Gastroesophageal sphincter (tissue), 4 donors: Measurements from ENCODE around the gene DOCK2. TPM values are rescaled to one million over a fixed set of nuclear protein-coding genes. Genes with fewer than 3 reads are reported as not detected.

ENCODE experiments used
- ATAC-seq: fragments of 150-250 bp; one replicate; pipeline ENCODE4 v1.9.1; 2016; ENCODE audit warnings: mild to moderate bottlenecking, moderate library complexity
- H3K27ac ChIP-seq, 4 donors: fragments of 200-600 bp; sonication (generic) in 3 of 4; 1 replicate in 3 of 4; 2 replicates in 1 of 4; pipeline ENCODE4 v1.5.1; 2016 to 2019
- H3K27me3 ChIP-seq: fragments of 200-600 bp; sonication (generic); one replicate; pipeline ENCODE4 v1.5.1; 2019
- H3K36me3 ChIP-seq, 2 donors: fragments of 200-600 bp; sonication (generic); one replicate each; pipeline ENCODE4 v1.5.1; 2019; ENCODE audit warnings: control low read depth in 1 of 2
- H3K4me1 ChIP-seq, 3 donors: fragments of 200-600 bp; sonication (generic); 1 replicate in 2 of 3; 2 replicates in 1 of 3; pipeline ENCODE4 v1.5.1; 2016 to 2019; ENCODE audit warnings: control low read depth in 2 of 3
- H3K4me3 ChIP-seq, 2 donors: fragments of 200-600 bp; sonication (generic); one replicate each; pipeline ENCODE4 v1.5.1; 2019; ENCODE audit warnings: mild to moderate bottlenecking in 1 of 2, moderate library complexity in 1 of 2
- H3K9me3 ChIP-seq, 3 donors: fragments of 200-600 bp; sonication (generic); one replicate each; pipeline ENCODE4 v1.5.1; 2017 to 2019; ENCODE audit warnings: control low read depth in 2 of 3
- EP300 ChIP-seq: sonication (generic); formaldehyde crosslinking; IDR thresholded peaks from one replicate; pipeline ENCODE4 v1.6.1; 2017; ENCODE audit warnings: antibody characterized with exemption, mild to moderate bottlenecking
- POLR2A ChIP-seq, 2 donors: fragments of 450-650 bp; IDR thresholded peaks; one replicate each; pipeline ENCODE4 v1.6.1; 2017; ENCODE audit warnings: antibody characterized with exemption in 2 of 2, mild to moderate bottlenecking in 2 of 2, moderate library complexity in 1 of 2
- POLR2AphosphoS5 ChIP-seq: sonication (generic); formaldehyde crosslinking; IDR thresholded peaks from one replicate; pipeline ENCODE4 v1.6.1; 2017; ENCODE audit warnings: antibody characterized with exemption
- WGBS, 2 donors: methylation state at CpG; one replicate each; pipeline ENCODE4 v1.1.5; 2018; ENCODE audit warnings: low coverage in 1 of 2; 5-methylcytosine and 5-hydroxymethylcytosine counted together
- total RNA-seq, 4 donors: library from RNA; depleted of rRNA; stranded (reverse); fragments of >200 nt; gene quantifications; one replicate each; pipeline ENCODE4 v1.1.0, GENCODE V29; 2016
- TF ChIP-seq, protein P1 (sequence below), 4 experiments: fragments of 200-600 bp in 2 of 4; fragments of 450-650 bp in 2 of 4; sonication (generic) in 1 of 4; IDR thresholded peaks; one replicate each; pipeline ENCODE4 v1.5.1; 2017 to 2019; ENCODE audit warnings: antibody characterized with exemption in 4 of 4, mild to moderate bottlenecking in 2 of 4, moderate library complexity in 2 of 4

DOCK2 gene
- total RNA-seq, 4 donors from 2014 or later = 9.3 to 20.6 (median 11.8) TPM

DNA sequence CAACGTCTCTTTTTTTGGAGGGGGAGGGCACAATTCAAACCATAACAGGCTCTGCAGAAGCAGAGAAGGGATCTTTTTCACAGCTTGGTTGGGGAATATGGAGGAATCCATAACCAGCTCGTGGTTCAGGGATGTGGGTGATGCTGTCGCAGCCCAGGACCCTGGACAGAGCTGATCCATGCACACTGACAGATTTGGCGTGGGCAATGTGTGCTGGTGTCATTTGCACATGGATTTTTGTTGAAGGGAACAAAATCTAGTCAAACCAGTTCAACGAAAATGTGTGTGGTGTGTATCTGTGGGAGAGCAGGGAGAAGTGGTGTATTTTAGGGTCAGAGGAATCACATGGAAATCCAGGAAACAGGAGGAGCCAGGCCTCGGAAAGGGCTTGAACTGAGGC is 4.2 kb downstream of the DOCK2 start:
- Histone ChIP-seq H3K36me3 (no peaks in the 10 kb centered on the region), H3K4me1 (peaks cover 0 to 8% (median 0%) of the 10 kb centered on the region in 3 donors), H3K27me3 (peaks cover 22% of the 10 kb centered on the region), H3K27ac (no peak overlapping the region), H3K9me3 (peaks cover 0 to 14% (median 0%) of the 10 kb centered on the region in 3 donors), H3K4me3 (no peak overlapping the region)
- WGBS, 2 donors = 22 to 32% methylated on average over 3 to 5 of the region's 6 CpGs
- no peak for ATAC-seq
- no peak for TF ChIP-seq EP300
- TF ChIP-seq, protein P1, sequence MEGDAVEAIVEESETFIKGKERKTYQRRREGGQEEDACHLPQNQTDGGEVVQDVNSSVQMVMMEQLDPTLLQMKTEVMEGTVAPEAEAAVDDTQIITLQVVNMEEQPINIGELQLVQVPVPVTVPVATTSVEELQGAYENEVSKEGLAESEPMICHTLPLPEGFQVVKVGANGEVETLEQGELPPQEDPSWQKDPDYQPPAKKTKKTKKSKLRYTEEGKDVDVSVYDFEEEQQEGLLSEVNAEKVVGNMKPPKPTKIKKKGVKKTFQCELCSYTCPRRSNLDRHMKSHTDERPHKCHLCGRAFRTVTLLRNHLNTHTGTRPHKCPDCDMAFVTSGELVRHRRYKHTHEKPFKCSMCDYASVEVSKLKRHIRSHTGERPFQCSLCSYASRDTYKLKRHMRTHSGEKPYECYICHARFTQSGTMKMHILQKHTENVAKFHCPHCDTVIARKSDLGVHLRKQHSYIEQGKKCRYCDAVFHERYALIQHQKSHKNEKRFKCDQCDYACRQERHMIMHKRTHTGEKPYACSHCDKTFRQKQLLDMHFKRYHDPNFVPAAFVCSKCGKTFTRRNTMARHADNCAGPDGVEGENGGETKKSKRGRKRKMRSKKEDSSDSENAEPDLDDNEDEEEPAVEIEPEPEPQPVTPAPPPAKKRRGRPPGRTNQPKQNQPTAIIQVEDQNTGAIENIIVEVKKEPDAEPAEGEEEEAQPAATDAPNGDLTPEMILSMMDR (IDR thresholded peaks at IDR 0.05) = no peak
- TF ChIP-seq POLR2A (IDR thresholded peaks at IDR 0.05) = no peak
- no peak for TF ChIP-seq POLR2AphosphoS5

DNA sequence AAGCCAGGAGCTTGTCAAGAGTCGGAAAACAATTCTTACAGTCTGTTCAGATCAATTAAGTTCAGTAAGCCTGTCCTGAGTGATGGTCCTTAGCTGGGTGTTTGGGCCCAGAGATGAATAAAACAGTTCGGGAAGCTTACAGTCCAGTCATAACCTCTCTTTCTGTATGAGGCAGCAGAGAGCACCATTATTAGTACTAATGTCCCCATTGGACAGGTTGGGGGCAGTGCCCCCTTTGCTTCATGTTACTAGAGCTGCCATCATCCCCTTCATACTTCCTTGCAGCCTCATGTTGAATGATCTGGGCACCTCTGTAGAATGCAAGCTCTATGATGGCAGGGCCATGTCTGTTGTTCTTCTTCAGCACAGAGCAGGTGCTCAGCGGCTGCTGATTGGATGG is 9.8 kb downstream of the DOCK2 start:
- peaks cover 10% of the 10 kb centered on the region for H3K27me3 ChIP-seq
- H3K4me3 ChIP-seq = no peak overlapping the region
- H3K4me1 ChIP-seq = peaks cover 0 to 3% (median 0%) of the 10 kb centered on the region in 3 donors
- H3K27ac ChIP-seq = no peak overlapping the region
- no peak for ATAC-seq
- H3K36me3 ChIP-seq = no peaks in the 10 kb centered on the region
- WGBS, 2 donors = 79 to 82% methylated on average over 2 of the region's 3 CpGs
- H3K9me3 ChIP-seq = no peaks in the 10 kb centered on the region
- no peak for TF ChIP-seq POLR2AphosphoS5
- TF ChIP-seq POLR2A (IDR thresholded peaks at IDR 0.05) = no peak
- TF ChIP-seq, protein P1 (IDR thresholded peaks at IDR 0.05) = no peak
- no peak for TF ChIP-seq EP300

DNA sequence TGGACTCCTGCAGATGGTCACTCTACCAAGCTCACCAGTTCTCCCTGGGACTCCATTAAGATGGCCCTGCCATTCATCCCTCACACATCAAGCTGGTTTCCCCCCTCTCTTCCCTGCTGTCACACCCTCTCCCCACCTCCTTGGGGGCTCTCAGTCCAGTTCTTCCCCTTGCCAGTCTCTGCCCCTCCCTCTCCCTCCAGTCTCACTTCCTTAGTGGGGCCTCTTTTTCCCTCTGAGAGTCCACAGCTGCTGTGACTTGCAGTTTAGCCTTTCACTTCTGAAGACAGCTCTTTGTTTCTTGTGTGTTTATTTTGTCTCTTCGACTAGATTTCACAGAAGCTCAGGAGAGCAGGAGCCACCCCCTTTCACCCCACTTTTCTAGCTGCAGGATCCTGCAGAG is 10.5 kb downstream of the DOCK2 start:
- peaks cover 10% of the 10 kb centered on the region for H3K27me3 ChIP-seq
- 8% methylated on average over 1 of the region's 1 CpG; no CpG with 5 or more reads in 1 of the 2 donors for WGBS, 2 donors
- H3K4me1 ChIP-seq = peaks cover 0 to 3% (median 0%) of the 10 kb centered on the region in 3 donors
- H3K36me3 ChIP-seq = no peaks in the 10 kb centered on the region
- no peak overlapping the region for H3K27ac ChIP-seq
- H3K9me3 ChIP-seq = no peaks in the 10 kb centered on the region
- TF ChIP-seq POLR2A (IDR thresholded peaks at IDR 0.05) (no peak), EP300 (no peak)
- TF ChIP-seq, protein P1 (IDR thresholded peaks at IDR 0.05) = no peak
- no peak for ATAC-seq
- H3K4me3 ChIP-seq = no peak overlapping the region

DNA sequence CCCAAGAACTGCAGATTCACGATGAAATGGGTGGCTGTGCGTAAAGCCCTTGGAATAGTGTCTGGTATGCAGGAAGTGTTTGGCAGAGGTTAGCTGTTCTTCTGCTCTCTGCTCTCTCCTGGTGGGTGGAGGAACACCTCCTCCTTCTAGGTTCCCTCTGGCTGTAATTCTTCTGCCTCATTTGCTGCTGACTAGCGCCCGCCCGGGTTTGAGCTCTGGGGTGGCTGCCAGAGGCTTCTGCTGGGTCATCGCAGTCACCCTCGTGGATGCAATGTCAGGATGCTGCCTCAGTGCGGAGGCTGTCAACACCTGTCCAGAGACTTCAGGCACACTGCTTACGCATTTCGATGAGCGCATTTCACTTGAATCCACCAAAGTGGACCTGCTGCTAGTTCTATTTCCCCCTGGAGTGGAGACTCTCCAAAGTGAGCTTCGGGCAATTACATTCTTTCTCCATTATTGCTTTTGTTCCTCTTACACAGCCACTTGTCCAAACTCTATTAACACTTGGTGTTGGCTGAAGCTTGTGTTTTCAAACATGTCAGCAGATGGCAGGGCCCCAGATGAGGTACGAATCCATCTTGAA is 11.7 kb downstream of the DOCK2 start:
- TF ChIP-seq POLR2AphosphoS5 = no peak
- TF ChIP-seq, protein P1 (IDR thresholded peaks at IDR 0.05) = no peak
- no peak for TF ChIP-seq EP300
- no peak for TF ChIP-seq POLR2A (IDR thresholded peaks at IDR 0.05)
- Histone ChIP-seq H3K27me3 (peaks cover 10% of the 10 kb centered on the region), H3K9me3 (no peaks in the 10 kb centered on the region), H3K36me3 (no peaks in the 10 kb centered on the region), H3K4me3 (no peak overlapping the region), H3K27ac (no peak overlapping the region), H3K4me1 (peaks cover 0 to 3% (median 0%) of the 10 kb centered on the region in 3 donors)
- WGBS, 2 donors = 20 to 48% methylated on average over 1 to 11 of the region's 13 CpGs
- no peak for ATAC-seq

DNA sequence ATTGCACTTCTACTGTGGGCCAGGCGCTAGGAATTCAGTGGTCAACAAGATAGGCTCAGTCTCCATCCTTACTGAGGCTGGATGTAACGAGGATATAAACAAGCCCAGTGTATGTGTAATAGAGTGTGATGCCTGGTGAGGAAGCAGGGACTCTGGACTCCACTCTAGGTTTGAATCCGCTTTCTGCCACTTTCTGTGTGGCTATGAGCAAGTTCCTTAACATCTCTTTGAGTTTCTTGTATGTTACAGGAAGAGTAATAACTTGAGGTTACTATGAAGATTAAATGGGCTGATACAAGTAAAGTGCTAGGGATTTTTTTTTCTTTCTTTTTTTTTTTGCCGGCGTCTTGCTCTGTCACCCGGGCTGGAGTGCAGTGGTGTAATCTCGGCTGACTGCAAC is 12.4 kb downstream of the DOCK2 start:
- H3K4me3 ChIP-seq = no peak overlapping the region
- H3K27me3 ChIP-seq = peaks cover 10% of the 10 kb centered on the region
- TF ChIP-seq EP300 (no peak), POLR2A (IDR thresholded peaks at IDR 0.05) (no peak), POLR2AphosphoS5 (no peak)
- TF ChIP-seq, protein P1 (IDR thresholded peaks at IDR 0.05) = no peak
- no peaks in the 10 kb centered on the region for H3K9me3 ChIP-seq
- 71 to 75% methylated on average over 5 to 7 of the region's 7 CpGs for WGBS, 2 donors
- H3K27ac ChIP-seq = no peak overlapping the region
- H3K4me1 ChIP-seq = peaks cover 0 to 3% (median 0%) of the 10 kb centered on the region in 3 donors
- no peaks in the 10 kb centered on the region for H3K36me3 ChIP-seq
- no peak for ATAC-seq
